ENCODE results near the gene RC3H1.

GRCh38 chr1:174008979-174009378 lies 13.2 kb downstream of the RC3H1 start:
- TF ChIP-seq CTCF (IDR thresholded peaks at IDR 0.05; ENCODE audit: low read depth, low read length, missing input control) (no peak), TAF1 (conservative IDR thresholded peaks at IDR 0.05) (no peak), SP1 (IDR thresholded peaks at IDR 0.05) (no peak), RAD21 (IDR thresholded peaks at IDR 0.05) (no peak), RXRA (IDR thresholded peaks at IDR 0.05) (no peak), YY1 (IDR thresholded peaks at IDR 0.05) (no peak), NR2F2 (IDR thresholded peaks at IDR 0.05) (no peak), GABPA (IDR thresholded peaks at IDR 0.05 in 1 of 2, conservative IDR thresholded peaks at IDR 0.05 in 1 of 2) (no peak), FOXA2 (IDR thresholded peaks at IDR 0.05) (no peak)
- TF ChIP-seq, protein P1, sequence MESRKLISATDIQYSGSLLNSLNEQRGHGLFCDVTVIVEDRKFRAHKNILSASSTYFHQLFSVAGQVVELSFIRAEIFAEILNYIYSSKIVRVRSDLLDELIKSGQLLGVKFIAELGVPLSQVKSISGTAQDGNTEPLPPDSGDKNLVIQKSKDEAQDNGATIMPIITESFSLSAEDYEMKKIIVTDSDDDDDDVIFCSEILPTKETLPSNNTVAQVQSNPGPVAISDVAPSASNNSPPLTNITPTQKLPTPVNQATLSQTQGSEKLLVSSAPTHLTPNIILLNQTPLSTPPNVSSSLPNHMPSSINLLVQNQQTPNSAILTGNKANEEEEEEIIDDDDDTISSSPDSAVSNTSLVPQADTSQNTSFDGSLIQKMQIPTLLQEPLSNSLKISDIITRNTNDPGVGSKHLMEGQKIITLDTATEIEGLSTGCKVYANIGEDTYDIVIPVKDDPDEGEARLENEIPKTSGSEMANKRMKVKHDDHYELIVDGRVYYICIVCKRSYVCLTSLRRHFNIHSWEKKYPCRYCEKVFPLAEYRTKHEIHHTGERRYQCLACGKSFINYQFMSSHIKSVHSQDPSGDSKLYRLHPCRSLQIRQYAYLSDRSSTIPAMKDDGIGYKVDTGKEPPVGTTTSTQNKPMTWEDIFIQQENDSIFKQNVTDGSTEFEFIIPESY (IDR thresholded peaks at IDR 0.05) = no peak
- TF ChIP-seq, protein P2, sequence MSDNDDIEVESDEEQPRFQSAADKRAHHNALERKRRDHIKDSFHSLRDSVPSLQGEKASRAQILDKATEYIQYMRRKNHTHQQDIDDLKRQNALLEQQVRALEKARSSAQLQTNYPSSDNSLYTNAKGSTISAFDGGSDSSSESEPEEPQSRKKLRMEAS (IDR thresholded peaks at IDR 0.05) = no peak
- TF ChIP-seq, protein P3, sequence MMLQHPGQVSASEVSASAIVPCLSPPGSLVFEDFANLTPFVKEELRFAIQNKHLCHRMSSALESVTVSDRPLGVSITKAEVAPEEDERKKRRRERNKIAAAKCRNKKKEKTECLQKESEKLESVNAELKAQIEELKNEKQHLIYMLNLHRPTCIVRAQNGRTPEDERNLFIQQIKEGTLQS (IDR thresholded peaks at IDR 0.05) = no peak

All from liver (tissue), 3 donors.